GM19328 (cell line): Measurements from ENCODE around the gene CTLA4.
A peak's percentile ranks its signal among the peaks of the same experiment; 100 is the strongest.

ENCODE experiments used
- ATAC-seq: cut with Tn5 transposase; IDR thresholded peaks from one replicate; pipeline ENCODE4 v1.9.1; 2021; ENCODE audit warnings: mild to moderate bottlenecking, moderate library complexity; ENCODE audit not compliant: unreplicated experiment

Gene CTLA4

DNA sequence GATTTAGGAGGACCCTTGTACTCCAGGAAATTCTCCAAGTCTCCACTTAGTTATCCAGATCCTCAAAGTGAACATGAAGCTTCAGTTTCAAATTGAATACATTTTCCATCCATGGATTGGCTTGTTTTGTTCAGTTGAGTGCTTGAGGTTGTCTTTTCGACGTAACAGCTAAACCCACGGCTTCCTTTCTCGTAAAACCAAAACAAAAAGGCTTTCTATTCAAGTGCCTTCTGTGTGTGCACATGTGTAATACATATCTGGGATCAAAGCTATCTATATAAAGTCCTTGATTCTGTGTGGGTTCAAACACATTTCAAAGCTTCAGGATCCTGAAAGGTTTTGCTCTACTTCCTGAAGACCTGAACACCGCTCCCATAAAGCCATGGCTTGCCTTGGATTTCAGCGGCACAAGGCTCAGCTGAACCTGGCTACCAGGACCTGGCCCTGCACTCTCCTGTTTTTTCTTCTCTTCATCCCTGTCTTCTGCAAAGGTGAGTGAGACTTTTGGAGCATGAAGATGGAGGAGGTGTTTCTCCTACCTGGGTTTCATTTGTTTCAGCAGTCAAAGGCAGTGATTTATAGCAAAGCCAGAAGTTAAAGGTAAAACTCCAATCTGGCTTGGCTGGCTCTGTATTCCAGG is at the start of gene CTLA4:
TSS of gene CTLA4 (plus strand) at position 211 of the 640 bp plus-strand sequence. CDS start at position 383, 172 bp downstream.
- no peak for ATAC-seq

DNA sequence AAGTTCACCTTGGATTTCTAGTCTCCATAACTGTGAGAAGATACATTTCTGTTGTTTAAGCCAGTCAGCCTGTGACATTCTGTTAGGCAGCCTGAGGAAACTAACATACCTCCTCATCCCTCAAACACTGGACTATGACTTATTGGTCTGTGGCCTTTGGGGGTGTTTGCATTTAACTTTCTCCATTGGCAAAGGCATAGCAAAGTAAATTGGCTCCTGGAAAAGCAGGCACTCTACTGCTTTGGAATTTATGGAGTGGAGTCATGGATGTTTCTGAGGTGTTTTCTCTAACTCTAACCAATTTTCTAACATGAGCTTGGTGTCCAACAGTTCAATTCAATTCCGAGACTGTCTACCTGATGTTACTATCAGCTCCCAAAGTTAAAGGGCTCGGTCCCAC is 48.9 kb upstream of the CTLA4 start:
- ATAC-seq = no peak

DNA sequence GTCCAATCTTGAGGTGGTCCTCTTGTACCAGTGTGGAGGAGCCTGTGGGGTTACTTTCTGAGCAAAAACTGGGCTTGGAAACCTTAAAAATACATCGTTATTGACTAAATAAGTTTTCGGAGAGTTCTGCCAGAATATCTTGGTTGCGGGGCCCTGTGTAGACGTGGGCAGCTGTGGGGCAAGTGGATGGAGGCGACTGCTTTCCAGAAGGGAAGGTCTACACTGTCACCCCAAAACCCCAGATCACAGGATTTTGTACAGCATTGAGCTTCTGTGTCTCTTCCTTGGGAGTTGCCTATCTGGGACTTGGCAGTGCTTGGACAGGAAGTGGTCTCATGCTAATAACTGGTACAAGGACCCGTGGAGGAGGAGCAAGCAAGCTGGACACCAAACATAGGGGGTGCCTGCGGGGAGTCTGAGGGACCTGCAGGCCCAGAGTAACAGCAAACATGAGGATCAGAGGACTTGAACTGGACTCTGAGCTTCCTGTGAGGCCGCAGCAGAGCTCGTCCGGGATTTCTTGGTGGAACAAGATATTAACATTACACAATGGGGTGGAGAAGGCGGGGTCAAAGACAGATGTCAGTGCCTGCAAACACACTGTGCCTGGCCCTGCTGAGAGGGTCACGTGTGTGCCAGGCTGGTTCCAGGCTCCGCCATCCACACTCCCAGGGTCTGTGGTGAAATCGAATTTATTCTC is 48.0 kb upstream of the CTLA4 start:
- no peak for ATAC-seq

- ATAC-seq = peak; percentile 97
Observed at GRCh38 chr2:203820969-203821368, 46.6 kb upstream of the CTLA4 start.

GRCh38 chr2:203822240-203822639 is 45.3 kb upstream of the CTLA4 start:
- no peak for ATAC-seq

GRCh38 chr2:203823173-203823572 is 44.4 kb upstream of the CTLA4 start:
- no peak for ATAC-seq

- no peak for ATAC-seq
Observed at GRCh38 chr2:203824057-203824456, 43.5 kb upstream of the CTLA4 start.

GRCh38 chr2:203824603-203825002 is 43.0 kb upstream of the CTLA4 start:
- no peak for ATAC-seq

DNA sequence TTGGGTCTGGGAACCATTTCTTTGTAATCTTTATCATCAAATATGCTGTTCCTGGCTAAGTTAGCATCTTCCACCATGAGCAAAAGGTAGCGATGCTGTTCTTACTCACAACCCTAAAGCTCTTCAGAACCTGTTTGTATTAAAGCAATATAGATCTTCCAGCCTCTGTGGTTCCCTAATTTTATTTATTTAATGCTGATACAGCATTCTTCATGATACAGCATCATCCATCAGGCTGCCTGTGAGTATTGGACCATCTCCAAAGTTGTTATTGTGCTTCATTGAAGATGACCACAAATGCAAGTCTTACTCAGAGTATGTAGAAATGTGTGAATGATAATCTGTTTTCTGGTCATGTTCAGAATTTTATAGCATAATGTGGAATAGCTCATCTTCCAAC is 40.9 kb upstream of the CTLA4 start:
- no peak for ATAC-seq

DNA sequence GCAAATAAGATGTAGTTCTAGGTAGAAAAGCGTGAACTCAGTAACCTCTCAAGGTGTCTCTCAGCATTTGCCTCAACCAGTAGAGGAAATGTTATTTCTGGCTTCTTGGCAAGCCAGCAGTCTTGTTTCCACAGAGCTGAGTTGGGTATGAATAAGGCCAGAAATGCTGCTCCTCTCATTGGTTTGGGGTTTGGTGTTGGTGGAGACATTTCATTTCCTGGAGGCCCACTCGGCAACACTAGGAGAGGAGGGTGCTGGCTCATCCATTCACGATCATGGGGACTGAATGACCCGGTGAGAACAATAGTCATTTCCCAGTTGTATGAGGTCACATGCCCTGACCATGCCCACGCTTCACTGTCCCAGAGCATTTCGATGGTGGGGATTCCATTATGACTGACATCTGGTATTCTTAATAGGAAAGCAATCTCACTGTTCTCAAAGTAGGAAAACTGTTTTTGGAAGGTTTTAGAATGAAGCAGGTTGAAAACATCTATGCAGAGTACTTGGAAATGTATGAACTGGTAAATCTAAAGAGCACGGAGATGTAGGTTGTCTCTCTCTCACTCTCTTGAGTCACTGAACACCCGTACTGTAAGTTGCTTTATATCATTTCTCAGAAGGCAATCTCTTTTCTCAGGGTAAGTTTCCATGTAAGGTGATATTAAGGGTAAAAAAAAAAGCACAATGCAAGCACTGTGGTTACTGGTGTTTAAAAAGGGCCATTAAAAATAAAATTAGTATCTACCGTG is 37.1 kb upstream of the CTLA4 start:
- ATAC-seq = no peak

- ATAC-seq = no peak
Observed at GRCh38 chr2:203835420-203835819, 32.2 kb upstream of the CTLA4 start.

DNA sequence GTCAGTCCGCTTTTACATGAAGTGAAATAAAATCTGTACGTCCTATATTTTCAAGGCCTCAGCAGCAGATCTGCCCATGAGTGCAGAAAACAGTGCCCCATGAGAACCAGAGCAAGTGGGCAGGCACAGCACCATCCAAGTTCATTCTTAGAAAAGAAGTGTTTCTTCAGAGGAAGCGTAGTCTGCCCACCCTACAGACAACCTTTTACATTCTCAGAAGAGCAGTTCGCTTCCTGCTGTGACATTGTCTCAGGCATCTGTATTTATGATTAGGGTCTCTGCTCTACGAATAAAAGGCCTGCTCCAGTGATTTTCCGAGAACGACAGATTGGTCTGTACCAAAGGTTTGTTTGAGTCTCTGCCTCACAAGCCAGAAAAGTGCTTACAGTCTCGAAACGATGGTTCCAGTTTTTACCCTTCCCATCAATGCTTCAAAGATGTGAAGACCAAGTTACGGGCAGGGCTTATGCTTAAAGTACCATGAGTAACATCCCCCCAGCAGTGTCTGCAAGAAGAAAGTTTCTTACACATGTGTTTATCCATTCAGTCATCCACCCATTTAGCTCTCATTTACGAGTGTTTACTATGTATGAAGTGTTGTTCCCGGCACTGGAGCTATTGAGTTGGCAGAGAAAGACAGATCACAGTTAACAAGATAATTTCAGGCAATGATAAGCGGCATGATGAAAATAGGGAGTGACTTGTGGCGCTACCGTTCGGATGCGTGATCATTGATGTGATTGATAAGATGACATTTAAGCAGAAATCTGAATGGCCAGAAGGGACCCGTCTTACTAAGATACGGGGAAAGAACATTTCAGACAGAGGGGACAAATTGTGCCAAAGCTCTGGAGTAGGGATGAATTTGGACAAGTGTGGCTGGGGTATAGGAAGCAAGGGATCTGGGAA is 31.4 kb upstream of the CTLA4 start:
- no peak for ATAC-seq

DNA sequence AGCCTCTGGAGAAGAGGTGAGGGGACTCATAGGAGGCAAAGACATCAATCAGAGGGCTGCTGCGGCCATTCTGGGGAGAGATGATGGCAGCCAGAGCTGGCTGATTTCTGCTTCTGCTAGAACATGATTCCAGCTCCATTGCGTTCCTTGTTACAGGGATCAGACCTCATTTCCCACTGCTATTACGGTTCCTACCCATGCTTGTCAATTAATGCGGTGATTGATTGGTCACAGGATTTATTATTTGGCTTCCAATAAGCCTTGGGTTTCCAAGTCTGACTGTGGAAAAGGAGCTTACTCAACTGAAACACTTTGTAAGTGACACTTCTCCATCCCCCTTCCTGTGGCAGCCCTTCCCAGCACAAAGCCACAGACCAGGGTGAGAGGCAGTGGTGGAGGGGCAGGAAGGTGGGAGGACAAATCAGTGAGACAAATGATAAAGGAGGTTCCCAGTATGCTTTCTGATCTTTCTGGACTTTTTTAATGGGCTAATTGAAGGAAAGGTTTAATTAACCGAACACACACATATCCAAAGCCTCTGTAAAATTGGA is 26.8 kb upstream of the CTLA4 start:
- ATAC-seq = no peak

- ATAC-seq = no peak
Observed at GRCh38 chr2:203841654-203842053, 25.9 kb upstream of the CTLA4 start.

- no peak for ATAC-seq
Observed at GRCh38 chr2:203842373-203842772, 25.2 kb upstream of the CTLA4 start.

DNA sequence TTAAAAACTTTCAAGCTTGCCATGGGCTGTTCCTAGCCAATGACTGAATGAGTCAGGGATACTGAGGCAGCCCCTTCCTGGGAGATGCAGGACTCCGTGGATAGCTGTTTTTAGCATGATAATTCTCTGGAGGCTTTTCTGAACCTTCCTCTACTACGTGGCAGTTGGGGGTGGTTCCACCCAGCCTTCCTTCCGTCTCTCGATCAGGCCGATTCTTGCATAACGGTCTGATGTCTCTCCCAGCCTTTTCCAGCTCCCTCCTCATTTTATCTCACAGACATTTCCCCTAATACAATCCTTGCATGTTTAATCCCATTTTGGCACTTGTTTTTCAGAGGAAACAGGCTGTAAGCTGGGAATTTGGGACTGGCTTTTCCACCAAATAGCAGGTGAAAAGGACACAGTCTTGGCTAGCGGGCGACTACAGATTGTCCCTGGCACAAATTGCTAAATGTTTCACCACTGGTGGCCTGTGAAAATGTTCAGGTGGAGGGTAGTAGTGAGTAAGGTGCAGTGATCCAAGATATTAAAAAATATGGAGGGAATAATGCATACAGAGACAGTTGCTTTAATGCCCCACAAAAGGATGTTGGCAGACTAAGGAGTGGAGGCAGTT is 21.0 kb upstream of the CTLA4 start:
- ATAC-seq = no peak

DNA sequence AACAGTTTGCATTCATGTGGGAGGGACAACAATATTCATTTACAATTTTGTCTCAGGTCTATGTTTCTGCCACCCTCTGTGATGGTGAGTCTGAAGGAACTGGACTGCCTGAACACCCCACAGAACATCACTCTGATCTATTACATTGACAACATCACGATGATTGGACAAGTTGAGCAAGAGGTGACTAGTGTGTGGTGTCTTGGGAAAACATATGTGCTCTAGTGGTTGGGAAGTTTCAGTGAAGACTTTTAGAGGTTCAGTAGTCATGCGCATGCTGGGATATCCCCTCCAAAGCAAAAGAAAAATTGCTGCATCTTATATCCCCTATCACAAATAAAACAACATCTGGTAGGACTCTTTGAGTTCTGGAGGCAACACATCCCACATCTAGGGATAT is 18.6 kb upstream of the CTLA4 start:
- ATAC-seq = no peak

- ATAC-seq = no peak
Observed at GRCh38 chr2:203852760-203853159, 14.8 kb upstream of the CTLA4 start.

GRCh38 chr2:203853271-203853670 is 14.3 kb upstream of the CTLA4 start:
- no peak for ATAC-seq

- no peak for ATAC-seq
Observed at GRCh38 chr2:203853722-203854121, 13.8 kb upstream of the CTLA4 start.
